Stimulated activated memory B cell treated with anti-CD40 and anti-IgM and Interleukin-4, amounts not matched to agents 10 μg/mL and 1 μg/mL and 100 μg/mL, for 72 hours (primary cell): ENCODE measurements around the gene OR11G2.
"Not testable (repeated sequence)": the region's sequence is repeated elsewhere in the genome, so short reads cannot be mapped to it uniquely, and the experiment has no call there.

ENCODE experiments used
- ATAC-seq: fragments of 150-1000 bp; cut with Tn5 transposase; 2 replicates; pipeline ENCODE4 v1.10.0; 2021
- H3K27ac Mint-ChIP-seq: one replicate; pipeline ENCODE4 v1.8.0; 2022; ENCODE audit warnings: mild to moderate bottlenecking, mixed read lengths
- H3K27me3 Mint-ChIP-seq: one replicate; pipeline ENCODE4 v1.8.0; 2022; ENCODE audit warnings: mixed read lengths
- H3K36me3 Mint-ChIP-seq: one replicate; pipeline ENCODE4 v1.8.0; 2022; ENCODE audit warnings: mixed read lengths
- H3K4me1 Mint-ChIP-seq: one replicate; pipeline ENCODE4 v1.8.0; 2022; ENCODE audit warnings: mixed read lengths
- H3K4me3 Mint-ChIP-seq: one replicate; pipeline ENCODE4 v1.8.0; 2022; ENCODE audit warnings: mild to moderate bottlenecking, moderate library complexity, mixed read lengths
- H3K9me3 Mint-ChIP-seq: one replicate; pipeline ENCODE4 v1.8.0; 2022; ENCODE audit warnings: mixed read lengths

The OR11G2 gene

GRCh38 chr14:20197459-20197858 lies 6.8 kb downstream of the OR11G2 start:
- H3K27me3 Mint-ChIP-seq = peaks cover 30% of the 10 kb centered on the region
- no peak overlapping the region for H3K27ac Mint-ChIP-seq
- no peaks in the 10 kb centered on the region for H3K9me3 Mint-ChIP-seq
- ATAC-seq = no peak
- H3K4me3 Mint-ChIP-seq = no peak overlapping the region
- no peaks in the 10 kb centered on the region for H3K4me1 Mint-ChIP-seq
- no peaks in the 10 kb centered on the region for H3K36me3 Mint-ChIP-seq

GRCh38 chr14:20198991-20199390 lies 8.3 kb downstream of the OR11G2 start:
- Mint-ChIP-seq H3K36me3 (no peaks in the 10 kb centered on the region), H3K9me3 (no peaks in the 10 kb centered on the region), H3K4me1 (no peaks in the 10 kb centered on the region), H3K27ac (no peak overlapping the region), H3K27me3 (peaks cover 35% of the 10 kb centered on the region), H3K4me3 (no peak overlapping the region)
- ATAC-seq = no peak

- Mint-ChIP-seq H3K27me3 (peaks cover 19% of the 10 kb centered on the region), H3K36me3 (no peaks in the 10 kb centered on the region), H3K27ac (no peak overlapping the region), H3K4me1 (no peaks in the 10 kb centered on the region), H3K4me3 (no peak overlapping the region), H3K9me3 (peaks cover 4% of the 10 kb centered on the region)
- ATAC-seq = no peak
Measured at GRCh38 chr14:20204721-20205120, 14.0 kb downstream of the OR11G2 start.

GRCh38 chr14:20209595-20209994 lies 18.9 kb downstream of the OR11G2 start:
- ATAC-seq = peak; percentile 34

GRCh38 chr14:20212406-20212805 lies 21.7 kb downstream of the OR11G2 start:
- H3K4me3 Mint-ChIP-seq, H3K27ac Mint-ChIP-seq, H3K9me3 Mint-ChIP-seq, H3K36me3 Mint-ChIP-seq, H3K27me3 Mint-ChIP-seq, H3K4me1 Mint-ChIP-seq, ATAC-seq: not testable (repeated sequence)

More at GRCh38 chr14:20209595-20209994, 18.9 kb downstream of the OR11G2 start:
- Mint-ChIP-seq H3K9me3 (peaks cover 7% of the 10 kb centered on the region), H3K36me3 (no peaks in the 10 kb centered on the region), H3K4me3 (no peak overlapping the region), H3K27me3 (peaks cover 7% of the 10 kb centered on the region), H3K4me1 (no peaks in the 10 kb centered on the region), H3K27ac (no peak overlapping the region)

GRCh38 chr14:20215196-20215595 lies 24.5 kb downstream of the OR11G2 start:
- no peak for ATAC-seq
- Mint-ChIP-seq H3K4me3 (no peak overlapping the region), H3K4me1 (no peaks in the 10 kb centered on the region), H3K27ac (no peak overlapping the region), H3K9me3 (peaks cover 3% of the 10 kb centered on the region), H3K36me3 (no peaks in the 10 kb centered on the region), H3K27me3 (peaks cover 7% of the 10 kb centered on the region)

GRCh38 chr14:20219033-20219432 lies 28.3 kb downstream of the OR11G2 start:
- Mint-ChIP-seq H3K4me1 (no peaks in the 10 kb centered on the region), H3K4me3 (no peak overlapping the region), H3K36me3 (no peaks in the 10 kb centered on the region), H3K27ac (no peak overlapping the region), H3K27me3 (peaks cover 12% of the 10 kb centered on the region), H3K9me3 (no peaks in the 10 kb centered on the region)
- ATAC-seq = no peak

GRCh38 chr14:20223410-20223809 lies 32.7 kb downstream of the OR11G2 start, which contains the start of gene OR11H6:
Gene OR11H6 (plus strand): TSS chr14:20223710. CDS start chr14:20223710, 0 bp downstream.
- no peak for ATAC-seq
- no peaks in the 10 kb centered on the region for H3K4me1 Mint-ChIP-seq
- H3K4me3 Mint-ChIP-seq = no peak within 1 kb of the TSS
- H3K27me3 Mint-ChIP-seq = peaks cover 11% of the 10 kb centered on the region
- no peak within 1 kb of the TSS for H3K27ac Mint-ChIP-seq
- no peaks in the 10 kb centered on the region for H3K9me3 Mint-ChIP-seq
- H3K36me3 Mint-ChIP-seq = no peaks in the 10 kb centered on the region

GRCh38 chr14:20228681-20229080 lies 38.0 kb downstream of the OR11G2 start, which contains the start of gene OR11H7:
Gene OR11H7 (plus strand): TSS chr14:20228981.
- no peak for ATAC-seq
- no peaks in the 10 kb centered on the region for H3K36me3 Mint-ChIP-seq
- no peak within 1 kb of the TSS for H3K27ac Mint-ChIP-seq
- peaks cover 10% of the 10 kb centered on the region for H3K27me3 Mint-ChIP-seq
- H3K9me3 Mint-ChIP-seq = peaks cover 6% of the 10 kb centered on the region
- no peaks in the 10 kb centered on the region for H3K4me1 Mint-ChIP-seq
- no peak within 1 kb of the TSS for H3K4me3 Mint-ChIP-seq

- H3K36me3 Mint-ChIP-seq, H3K4me3 Mint-ChIP-seq, H3K27me3 Mint-ChIP-seq, H3K27ac Mint-ChIP-seq, H3K9me3 Mint-ChIP-seq, ATAC-seq, H3K4me1 Mint-ChIP-seq: not testable (repeated sequence)
Measured at GRCh38 chr14:20235415-20235814, 44.7 kb downstream of the OR11G2 start.

GRCh38 chr14:20247646-20248246 lies 57.0 kb downstream of the OR11G2 start:
- no peaks in the 10 kb centered on the region for H3K27me3 Mint-ChIP-seq
- peaks cover 7% of the 10 kb centered on the region for H3K9me3 Mint-ChIP-seq
- H3K4me3 Mint-ChIP-seq = no peak overlapping the region
- H3K36me3 Mint-ChIP-seq = peaks cover 7% of the 10 kb centered on the region
- no peak for ATAC-seq
- no peaks in the 10 kb centered on the region for H3K4me1 Mint-ChIP-seq
- no peak overlapping the region for H3K27ac Mint-ChIP-seq
